KMS-11 (cell line): ENCODE measurements around the gene RXRA.

Source experiments
- H2AFZ ChIP-seq: fragments of 200-600 bp; sonication (generic); 2 replicates; pipeline ENCODE4 v1.6.1; 2016; ENCODE audit warnings: antibody characterized with exemption, mixed run types, low read depth
- H3K27ac ChIP-seq: fragments of 200-600 bp; sonication (generic); 2 replicates; pipeline ENCODE4 v1.6.1; 2016; ENCODE audit warnings: mild to moderate bottlenecking, mixed run types
- H3K27me3 ChIP-seq: fragments of 200-600 bp; sonication (generic); 2 replicates; pipeline ENCODE4 v1.6.1; 2017; ENCODE audit warnings: mild to moderate bottlenecking, low read depth, mixed run types, moderate library complexity; ENCODE audit not compliant: insufficient read depth
- H3K36me3 ChIP-seq: fragments of 200-600 bp; sonication (generic); 2 replicates; pipeline ENCODE4 v1.6.1; 2017; ENCODE audit warnings: mild to moderate bottlenecking, mixed run types; ENCODE audit not compliant: insufficient read depth
- H3K4me1 ChIP-seq: fragments of 200-600 bp; sonication (generic); 2 replicates; pipeline ENCODE4 v1.6.1; 2016; ENCODE audit warnings: mild to moderate bottlenecking, low read depth, mixed run types; ENCODE audit not compliant: poor library complexity, severe bottlenecking
- H3K4me2 ChIP-seq: fragments of 200-600 bp; sonication (generic); 2 replicates; pipeline ENCODE4 v1.7.0; 2016; ENCODE audit warnings: mild to moderate bottlenecking, mixed run types
- H3K4me3 ChIP-seq: fragments of 200-600 bp; sonication (generic); IDR thresholded peaks from 2 replicates; pipeline ENCODE4 v1.6.1; 2017; ENCODE audit warnings: low read depth, low read length, mixed read lengths; ENCODE audit not compliant: insufficient read depth
- H3K79me2 ChIP-seq: fragments of 200-600 bp; sonication (generic); 2 replicates; pipeline ENCODE4 v1.6.1; 2016; ENCODE audit warnings: low read depth, mixed run types; ENCODE audit not compliant: insufficient read depth
- H3K9ac ChIP-seq: fragments of 200-600 bp; sonication (generic); 2 replicates; pipeline ENCODE4 v1.6.1; 2016; ENCODE audit warnings: mild to moderate bottlenecking, mixed run types
- H4K20me1 ChIP-seq: fragments of 200-600 bp; sonication (generic); 2 replicates; pipeline ENCODE4 v1.6.1; 2016; ENCODE audit warnings: mild to moderate bottlenecking, mixed run types; ENCODE audit not compliant: insufficient read depth
- TF ChIP-seq, protein P1 (sequence below): fragments of 200-600 bp; sonication (generic); conservative IDR thresholded peaks from 2 replicates; pipeline ENCODE4 v1.6.1; 2017; ENCODE audit warnings: low read depth, mild to moderate bottlenecking, antibody characterized with exemption, low read length, moderate library complexity, mixed read lengths

Gene RXRA

DNA sequence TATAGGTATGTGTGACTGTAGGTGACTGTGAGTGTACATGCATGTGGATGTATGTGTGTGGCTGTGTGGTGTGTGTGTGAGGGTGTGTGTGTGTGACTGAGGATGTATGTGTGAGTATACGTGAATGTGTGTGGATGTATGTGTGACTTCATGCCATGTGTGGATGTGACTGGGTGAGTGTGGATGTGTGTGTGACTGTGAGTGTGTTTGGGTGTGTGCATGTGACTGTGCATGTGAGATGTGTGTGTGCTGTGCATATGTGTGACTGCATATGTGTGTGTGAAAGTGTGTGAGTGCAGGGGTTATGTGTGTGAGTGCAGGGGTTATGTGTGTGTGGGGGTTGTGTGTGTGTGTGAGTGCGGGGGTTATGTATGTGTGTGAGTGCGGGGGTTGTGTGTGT is 42.3 kb downstream of the RXRA start:
- TF ChIP-seq, protein P1, sequence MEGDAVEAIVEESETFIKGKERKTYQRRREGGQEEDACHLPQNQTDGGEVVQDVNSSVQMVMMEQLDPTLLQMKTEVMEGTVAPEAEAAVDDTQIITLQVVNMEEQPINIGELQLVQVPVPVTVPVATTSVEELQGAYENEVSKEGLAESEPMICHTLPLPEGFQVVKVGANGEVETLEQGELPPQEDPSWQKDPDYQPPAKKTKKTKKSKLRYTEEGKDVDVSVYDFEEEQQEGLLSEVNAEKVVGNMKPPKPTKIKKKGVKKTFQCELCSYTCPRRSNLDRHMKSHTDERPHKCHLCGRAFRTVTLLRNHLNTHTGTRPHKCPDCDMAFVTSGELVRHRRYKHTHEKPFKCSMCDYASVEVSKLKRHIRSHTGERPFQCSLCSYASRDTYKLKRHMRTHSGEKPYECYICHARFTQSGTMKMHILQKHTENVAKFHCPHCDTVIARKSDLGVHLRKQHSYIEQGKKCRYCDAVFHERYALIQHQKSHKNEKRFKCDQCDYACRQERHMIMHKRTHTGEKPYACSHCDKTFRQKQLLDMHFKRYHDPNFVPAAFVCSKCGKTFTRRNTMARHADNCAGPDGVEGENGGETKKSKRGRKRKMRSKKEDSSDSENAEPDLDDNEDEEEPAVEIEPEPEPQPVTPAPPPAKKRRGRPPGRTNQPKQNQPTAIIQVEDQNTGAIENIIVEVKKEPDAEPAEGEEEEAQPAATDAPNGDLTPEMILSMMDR, result no peak
- Histone ChIP-seq H3K9ac (no peak overlapping the region; the same call in 1 of the 2 replicates), H2AFZ (no peak overlapping the region), H3K4me3 (no peak overlapping the region), H3K27ac (peak overlapping the region; percentile 59; the same call in 1 of the 2 replicates), H3K36me3 (no peaks in the 10 kb centered on the region), H4K20me1 (no peaks in the 10 kb centered on the region), H3K4me2 (peak overlapping the region; percentile 95), H3K79me2 (peaks cover 6% of the 10 kb centered on the region; the same call in 1 of the 2 replicates), H3K4me1 (peaks cover 42% of the 10 kb centered on the region), H3K27me3 (no peaks in the 10 kb centered on the region)

DNA sequence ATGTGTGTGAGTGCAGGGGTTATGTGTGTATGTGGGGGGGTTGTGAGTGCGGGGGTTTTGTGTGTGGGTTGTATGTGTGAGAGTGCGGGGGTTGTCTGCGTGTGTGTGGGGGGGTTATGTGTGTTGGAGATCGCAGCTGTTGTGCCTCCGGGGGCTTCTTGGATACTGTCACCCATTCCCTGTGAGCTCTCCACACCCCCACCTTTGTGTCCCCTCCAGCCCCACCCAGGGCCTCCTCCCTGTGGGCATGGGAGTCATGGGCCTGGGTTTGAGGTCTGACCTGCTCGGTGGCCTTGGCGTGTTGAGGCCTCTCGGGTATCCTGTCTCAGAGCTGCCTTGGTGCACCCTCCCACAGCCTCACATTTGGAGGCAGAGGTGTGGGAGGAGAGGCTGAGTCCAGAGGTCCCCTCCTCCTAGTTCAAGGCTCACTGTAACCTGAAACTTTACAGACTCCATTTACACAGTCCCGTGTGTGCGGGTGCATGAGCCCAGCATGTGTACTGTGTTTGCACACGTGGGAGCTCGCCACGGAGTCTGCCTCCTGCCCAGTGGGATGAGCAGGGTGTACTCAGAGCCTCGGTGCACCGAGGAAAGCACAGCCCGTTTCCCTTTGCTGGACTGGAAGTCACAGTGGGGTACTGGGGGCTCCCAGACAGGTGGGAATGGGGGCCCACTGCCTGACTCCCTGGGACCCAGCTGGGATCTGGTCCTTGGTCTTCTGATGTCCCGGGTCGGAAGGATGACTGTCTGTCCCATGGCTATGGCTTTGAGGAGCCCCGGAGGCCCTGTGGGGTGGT is 43.4 kb downstream of the RXRA start:
- no peak overlapping the region for H3K27ac ChIP-seq
- H4K20me1 ChIP-seq, result no peaks in the 10 kb centered on the region

DNA sequence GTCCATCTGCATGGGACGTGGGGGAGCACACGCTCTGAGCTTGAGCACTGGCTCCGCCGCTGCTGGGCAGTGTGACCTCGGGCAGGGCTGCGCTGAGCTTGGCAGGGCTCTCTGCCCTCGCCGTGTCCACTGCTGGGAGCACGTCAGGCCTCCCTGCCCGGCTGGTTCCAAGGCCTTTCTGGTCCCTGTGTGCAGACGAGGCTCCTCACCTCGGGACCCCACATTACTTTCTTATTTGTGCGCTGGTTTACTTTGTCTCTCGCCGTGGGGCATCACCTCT is 43.9 kb downstream of the RXRA start:
- H3K79me2 ChIP-seq, result peaks cover 6% of the 10 kb centered on the region; the same call in 1 of the 2 replicates
- H3K36me3 ChIP-seq, result no peaks in the 10 kb centered on the region
- TF ChIP-seq, protein P1, result no peak
- no peaks in the 10 kb centered on the region for H4K20me1 ChIP-seq
- no peak overlapping the region for H3K27ac ChIP-seq
- no peak overlapping the region for H3K4me2 ChIP-seq
- H3K4me1 ChIP-seq, result peaks cover 40% of the 10 kb centered on the region
- H3K4me3 ChIP-seq, result no peak overlapping the region
- no peaks in the 10 kb centered on the region for H3K27me3 ChIP-seq
- H2AFZ ChIP-seq, result no peak overlapping the region
- H3K9ac ChIP-seq, result no peak overlapping the region

More for the DNA sequence above, 43.4 kb downstream of the RXRA start:
- no peak overlapping the region for H3K9ac ChIP-seq
- H3K4me2 ChIP-seq, result no peak overlapping the region
- H3K36me3 ChIP-seq, result no peaks in the 10 kb centered on the region
- peaks cover 42% of the 10 kb centered on the region for H3K4me1 ChIP-seq
- TF ChIP-seq, protein P1, result no peak
- H3K27me3 ChIP-seq, result no peaks in the 10 kb centered on the region
- H3K79me2 ChIP-seq, result peaks cover 6% of the 10 kb centered on the region; the same call in 1 of the 2 replicates
- no peak overlapping the region for H2AFZ ChIP-seq
- no peak overlapping the region for H3K4me3 ChIP-seq

DNA sequence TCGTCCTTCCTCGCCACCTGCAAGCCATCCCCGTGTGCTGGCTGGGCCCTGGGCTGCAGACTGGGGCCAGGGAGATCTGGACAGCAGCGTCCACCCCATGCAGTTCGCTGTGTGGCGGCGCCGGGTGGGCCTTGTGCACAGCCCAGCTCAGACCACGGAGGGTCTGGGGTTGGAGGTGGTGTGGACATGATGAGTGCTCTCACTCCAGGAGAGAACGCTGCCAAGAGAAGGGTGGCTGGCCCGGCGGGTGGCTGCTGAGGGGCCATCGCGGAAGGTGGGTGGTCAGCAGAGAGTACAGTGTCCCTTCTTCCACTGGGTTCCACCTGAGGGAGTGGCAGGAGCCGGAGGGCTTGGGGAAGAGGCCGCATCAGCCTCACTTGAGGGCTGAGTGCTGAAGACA is 44.4 kb downstream of the RXRA start:
- Histone ChIP-seq H3K27me3 (no peaks in the 10 kb centered on the region), H3K9ac (no peak overlapping the region), H3K27ac (no peak overlapping the region), H3K4me2 (no peak overlapping the region), H3K36me3 (no peaks in the 10 kb centered on the region), H3K79me2 (peaks cover 6% of the 10 kb centered on the region; the same call in 1 of the 2 replicates), H2AFZ (no peak overlapping the region), H3K4me3 (no peak overlapping the region), H4K20me1 (no peaks in the 10 kb centered on the region), H3K4me1 (peaks cover 35% of the 10 kb centered on the region)
- TF ChIP-seq, protein P1, result no peak
